CD4-positive, alpha-beta T cell treated with Interleukin-4 for 1 hour (primary cell): ENCODE data around the gene PSMG3.

Experiments
- DNase-seq, 2 donors: peaks; one replicate each; pipeline ENCODE4 v3.0.0-alpha.2; 2020 to 2022

Gene PSMG3, protein sequence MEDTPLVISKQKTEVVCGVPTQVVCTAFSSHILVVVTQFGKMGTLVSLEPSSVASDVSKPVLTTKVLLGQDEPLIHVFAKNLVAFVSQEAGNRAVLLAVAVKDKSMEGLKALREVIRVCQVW

DNA sequence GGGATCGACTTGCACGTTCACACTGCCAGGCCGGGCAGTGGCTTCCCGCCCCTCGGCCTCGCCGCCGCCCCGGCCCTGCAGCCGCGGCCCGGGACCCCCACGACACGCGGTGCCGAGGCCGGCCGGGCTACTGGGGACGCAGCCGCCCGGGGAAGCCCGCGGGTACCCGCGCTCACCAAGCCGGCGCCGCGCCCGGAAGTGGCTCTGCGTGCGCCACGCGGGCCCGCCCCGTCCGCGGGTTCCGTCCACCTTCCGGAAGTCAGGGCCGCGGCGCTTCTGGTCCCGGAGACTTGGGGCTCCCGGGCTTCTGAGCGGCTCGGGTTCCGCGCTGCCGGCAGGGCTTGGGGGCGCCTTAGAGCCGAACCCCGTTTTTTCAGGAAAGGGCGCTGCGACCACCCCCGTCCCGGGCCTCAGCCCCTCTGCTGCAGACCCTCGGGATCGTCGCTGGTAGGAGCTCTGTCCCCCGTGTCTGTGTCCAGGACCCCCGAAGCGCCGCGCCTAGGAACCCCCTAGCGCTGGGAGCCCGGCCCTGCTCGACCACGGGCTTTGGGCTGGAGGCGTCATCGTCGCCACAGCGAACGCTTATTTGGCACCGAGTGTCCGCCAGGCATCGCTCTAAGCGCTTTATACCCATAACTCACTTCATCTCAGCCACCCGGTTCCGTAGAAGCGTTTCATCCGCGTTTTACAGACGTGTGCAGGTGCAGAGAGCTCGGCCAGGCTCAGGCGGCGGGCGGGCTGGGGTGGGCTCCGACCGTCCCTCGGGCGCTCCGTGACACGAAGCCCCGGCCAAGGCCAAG is at the start of gene PSMG3:
Gene PSMG3 (minus strand): TSS at position 200 of the 800 bp plus-strand sequence. CDS start 693 bp downstream, outside the sequence.
- DNase-seq = peak; percentile 86 to 87

DNA sequence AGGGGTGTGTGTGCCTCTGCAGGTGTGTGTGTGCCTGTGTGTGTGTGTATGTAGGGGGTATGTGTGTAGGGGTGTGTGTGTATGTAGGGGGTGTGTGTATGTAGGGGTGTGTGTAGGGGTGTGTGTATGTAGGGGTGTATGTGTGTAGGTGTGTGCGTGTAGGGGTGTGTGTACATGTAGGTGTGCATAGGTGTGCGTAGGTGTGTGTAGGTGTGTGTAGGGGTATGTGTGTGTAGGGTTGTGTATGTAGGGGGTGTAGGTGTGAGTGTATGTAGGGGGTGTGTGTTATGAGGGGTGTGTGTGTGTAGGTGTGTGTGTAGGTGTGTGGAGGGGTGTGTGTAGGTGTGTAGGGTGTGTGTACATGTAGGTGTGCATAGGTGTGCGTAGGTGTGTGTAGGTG is 48.6 kb upstream of the PSMG3 start:
- no peak for DNase-seq

DNA sequence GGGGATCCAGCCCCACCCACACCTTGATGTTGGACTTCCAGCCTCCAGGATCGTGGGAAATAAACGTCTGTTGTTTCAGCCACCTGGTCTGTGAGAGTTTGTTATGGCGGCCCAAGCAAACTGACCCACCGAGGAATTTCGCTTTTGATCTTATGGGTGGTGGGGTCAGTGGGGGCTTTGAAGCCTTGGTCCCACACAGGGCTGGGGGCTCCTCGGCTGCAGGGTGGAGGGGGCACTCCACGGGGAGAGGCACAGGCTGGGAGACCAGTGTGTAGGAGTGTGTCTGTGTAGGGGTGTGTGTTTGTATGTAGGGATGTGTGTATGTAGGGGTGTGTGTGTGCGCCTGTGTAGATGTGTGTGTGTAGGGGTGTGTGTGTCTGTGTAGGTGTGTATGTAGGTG is 48.1 kb upstream of the PSMG3 start:
- no peak for DNase-seq

DNA sequence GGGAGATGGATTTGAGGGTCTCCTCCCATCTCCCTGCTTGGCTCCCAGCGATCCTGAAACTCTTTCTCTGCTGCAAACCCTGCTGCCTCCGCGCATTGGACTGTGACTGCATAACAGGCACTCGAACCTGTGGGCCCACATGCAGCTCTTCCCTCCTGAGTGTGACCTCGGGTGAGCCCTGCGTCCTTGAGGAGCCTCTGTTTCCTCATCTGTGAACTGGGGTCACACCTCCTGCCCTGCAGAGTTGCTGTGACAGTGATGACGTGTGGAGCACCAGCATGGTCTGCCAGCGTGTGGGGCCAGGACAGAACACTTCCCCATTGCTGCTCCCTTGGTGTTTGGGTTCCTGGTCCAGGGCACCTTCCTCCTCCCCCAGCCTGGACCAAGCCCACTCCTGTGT is 46.9 kb upstream of the PSMG3 start:
- no peak for DNase-seq

DNA sequence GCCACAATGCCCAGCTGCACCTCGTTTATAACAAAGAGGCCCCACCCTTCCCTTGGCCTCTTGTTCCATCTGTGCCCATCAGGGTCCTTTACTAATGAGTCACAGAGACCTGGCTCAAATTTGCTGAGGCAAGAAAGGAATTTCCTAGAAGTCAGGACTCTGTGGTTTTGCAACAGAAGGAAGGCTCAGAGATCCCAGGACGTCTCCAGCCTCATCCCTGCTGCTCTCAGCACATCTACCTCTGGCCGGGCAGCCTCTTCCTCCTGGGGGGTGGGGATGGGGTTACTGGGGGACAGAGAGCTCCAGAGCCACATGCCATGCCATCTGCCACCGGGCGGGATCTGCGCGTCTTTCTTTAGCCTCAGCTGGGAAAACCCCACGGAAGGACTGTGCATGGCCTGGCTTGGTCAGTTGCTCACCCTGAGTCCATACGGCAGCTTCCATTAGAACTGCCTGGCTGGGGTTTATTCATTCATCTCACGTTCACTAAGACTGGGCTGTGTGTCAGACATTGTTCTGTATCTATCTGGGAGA is 41.9 kb upstream of the PSMG3 start:
- no peak for DNase-seq

DNA sequence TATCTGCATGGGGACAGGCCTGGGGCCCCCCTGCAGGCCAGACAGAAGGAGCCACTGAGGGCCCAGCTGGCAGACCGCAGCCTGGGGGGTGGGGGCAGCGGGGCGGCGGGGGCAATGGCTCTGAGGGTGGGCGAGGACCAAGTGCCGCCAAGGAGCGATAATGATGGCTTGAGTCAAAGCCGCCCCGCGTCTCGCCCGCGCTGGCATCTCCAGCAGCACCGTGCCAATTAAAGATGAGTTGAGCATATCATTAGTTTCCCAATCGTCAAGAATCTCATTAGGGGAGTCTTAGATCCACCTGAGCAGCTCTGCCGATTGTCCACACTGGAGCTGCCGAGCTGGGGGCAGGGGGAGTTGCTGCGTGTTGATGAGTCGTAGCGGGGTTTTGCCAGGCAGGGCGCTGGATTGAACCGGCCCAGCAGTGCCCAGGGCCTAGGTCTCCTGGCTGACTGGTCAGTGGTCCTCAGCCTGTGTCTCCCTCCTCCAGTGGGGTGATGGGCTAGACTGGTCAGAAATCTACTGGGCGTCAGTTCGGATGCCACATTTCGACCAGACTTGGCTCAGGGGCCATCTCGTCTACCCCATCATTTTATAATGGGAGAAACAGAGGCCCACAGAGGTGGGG is 41.0 kb upstream of the PSMG3 start:
- DNase-seq = no peak

DNA sequence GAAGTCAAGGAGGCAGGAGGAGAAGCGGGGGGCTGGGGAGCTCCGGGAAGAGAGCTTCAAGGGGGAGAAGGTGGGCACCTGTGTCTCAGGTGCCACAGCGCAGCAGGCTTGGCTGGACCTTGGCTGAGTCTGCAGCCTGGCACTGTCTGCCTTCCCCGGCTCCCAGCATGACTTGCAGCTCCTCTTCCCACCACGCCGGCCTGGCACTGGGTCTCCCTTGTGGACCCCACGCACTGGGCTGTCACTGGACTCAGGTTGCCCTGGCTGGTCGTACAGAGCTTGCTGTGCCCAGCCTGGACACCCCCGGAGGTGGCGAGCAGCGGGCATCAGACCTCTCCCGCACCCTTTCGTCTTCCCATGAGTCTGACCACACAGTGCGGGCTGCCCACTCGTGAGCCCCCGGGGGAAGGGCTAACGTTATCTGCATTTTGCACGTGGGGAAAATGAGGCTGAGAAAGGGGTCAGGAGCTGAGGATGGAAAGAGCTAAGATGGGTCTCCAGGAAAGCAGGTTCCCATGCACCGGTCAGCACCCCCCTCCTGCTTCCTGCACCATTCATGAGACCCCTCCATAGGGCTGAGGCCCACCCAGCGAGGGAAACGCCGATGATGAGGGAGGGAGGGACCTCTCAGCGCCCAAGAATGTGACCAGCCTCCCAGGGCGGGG is 40.3 kb upstream of the PSMG3 start:
- DNase-seq = no peak

DNA sequence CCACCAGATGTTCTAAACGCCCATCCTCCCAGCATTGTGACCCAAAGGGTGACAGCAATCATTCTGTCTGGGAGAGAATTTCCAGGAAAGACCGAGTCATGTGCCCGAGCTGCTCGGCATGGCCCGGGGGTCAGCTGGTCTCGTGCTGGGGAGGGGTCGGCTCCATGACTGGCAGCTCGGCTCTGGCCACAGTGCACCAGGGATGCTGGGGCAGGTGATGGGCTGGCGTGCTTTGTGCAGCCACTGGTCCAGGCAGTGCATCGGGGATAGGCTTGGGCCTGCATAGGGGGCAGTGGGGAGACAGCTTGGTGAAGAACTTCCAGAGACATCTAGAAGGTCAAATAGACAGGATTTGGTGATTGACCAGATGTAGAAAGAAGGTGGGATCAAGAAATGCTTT is 39.2 kb upstream of the PSMG3 start:
- DNase-seq = no peak

DNA sequence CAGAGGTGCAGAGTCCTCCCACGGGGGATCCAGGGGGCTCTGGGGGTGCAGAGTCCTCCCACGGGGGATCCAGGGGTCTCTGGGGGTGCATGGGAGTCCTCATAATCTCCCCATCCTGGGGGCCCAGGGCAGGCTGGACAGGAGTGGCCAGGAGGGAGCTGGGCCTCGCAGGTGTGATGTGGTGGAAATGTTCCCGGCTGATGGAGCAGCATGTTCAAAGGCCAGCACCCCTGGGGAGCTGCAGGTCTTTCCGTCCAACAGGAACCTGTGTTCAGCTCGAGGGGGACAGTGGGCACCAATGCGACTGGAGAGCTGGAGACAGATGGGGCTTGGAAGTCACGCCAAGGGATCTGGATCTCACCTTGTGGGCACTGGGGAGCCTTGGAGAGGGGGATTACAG is 38.5 kb upstream of the PSMG3 start:
- DNase-seq = no peak

DNA sequence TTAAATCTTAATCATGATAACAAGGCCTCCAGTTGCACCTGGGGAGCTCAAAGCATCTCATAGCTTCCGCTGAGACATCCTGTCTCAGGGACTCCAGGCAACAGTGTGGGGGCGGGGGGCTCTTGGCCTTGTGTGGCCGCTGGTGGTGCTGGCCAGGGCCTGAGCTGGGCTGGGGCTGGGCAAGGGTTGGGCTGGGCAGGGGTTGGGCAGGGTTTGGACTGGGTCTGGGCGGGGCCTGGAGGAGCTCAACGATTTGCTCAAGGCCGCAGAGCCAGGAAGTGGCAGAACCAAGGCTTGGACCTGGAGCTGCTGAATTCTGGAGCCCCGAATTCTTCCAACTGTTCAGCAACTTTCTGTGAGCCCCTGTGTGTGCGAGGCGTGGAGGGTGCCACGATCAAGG is 37.9 kb upstream of the PSMG3 start:
- no peak for DNase-seq

DNA sequence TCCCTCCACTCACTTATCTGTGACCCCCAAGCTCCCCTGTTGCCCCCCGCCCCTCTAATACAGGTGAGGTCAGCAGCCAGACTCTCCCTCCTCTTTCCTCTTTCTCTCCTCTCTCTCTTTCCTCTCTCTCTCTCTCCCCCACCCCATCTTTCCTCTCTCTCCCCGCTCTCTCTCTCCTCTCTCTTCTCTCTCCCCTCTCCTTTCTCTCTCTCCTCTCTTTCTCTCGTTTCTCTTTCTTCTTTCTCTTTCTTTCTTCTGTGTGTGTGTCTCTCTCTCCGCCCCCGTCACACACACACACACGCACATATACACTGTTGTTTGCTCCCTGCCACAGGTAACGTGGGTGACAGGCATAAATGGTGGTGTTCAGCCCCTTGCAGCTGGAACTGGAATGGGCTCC is 37.2 kb upstream of the PSMG3 start:
- no peak for DNase-seq

DNA sequence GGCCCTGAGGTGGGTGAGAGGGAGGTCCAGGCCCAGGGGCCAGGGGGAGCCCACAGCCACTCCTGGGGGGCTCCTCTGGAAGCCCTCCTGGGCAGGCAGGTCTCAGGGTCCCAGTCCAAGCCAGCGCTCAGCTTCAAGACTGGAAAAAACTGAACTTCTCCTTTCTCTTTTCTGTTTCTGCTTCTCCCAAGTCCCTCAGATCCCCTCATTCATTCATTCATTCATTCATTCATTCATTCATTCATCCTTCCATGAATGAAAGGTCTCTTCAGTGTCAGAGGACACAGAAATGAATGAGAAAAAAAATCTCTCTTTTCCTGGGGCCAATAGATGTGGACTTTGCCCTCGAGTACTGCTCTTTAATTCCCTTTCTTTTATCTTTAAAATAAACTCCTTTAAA is 34.6 kb upstream of the PSMG3 start:
- DNase-seq = no peak

DNA sequence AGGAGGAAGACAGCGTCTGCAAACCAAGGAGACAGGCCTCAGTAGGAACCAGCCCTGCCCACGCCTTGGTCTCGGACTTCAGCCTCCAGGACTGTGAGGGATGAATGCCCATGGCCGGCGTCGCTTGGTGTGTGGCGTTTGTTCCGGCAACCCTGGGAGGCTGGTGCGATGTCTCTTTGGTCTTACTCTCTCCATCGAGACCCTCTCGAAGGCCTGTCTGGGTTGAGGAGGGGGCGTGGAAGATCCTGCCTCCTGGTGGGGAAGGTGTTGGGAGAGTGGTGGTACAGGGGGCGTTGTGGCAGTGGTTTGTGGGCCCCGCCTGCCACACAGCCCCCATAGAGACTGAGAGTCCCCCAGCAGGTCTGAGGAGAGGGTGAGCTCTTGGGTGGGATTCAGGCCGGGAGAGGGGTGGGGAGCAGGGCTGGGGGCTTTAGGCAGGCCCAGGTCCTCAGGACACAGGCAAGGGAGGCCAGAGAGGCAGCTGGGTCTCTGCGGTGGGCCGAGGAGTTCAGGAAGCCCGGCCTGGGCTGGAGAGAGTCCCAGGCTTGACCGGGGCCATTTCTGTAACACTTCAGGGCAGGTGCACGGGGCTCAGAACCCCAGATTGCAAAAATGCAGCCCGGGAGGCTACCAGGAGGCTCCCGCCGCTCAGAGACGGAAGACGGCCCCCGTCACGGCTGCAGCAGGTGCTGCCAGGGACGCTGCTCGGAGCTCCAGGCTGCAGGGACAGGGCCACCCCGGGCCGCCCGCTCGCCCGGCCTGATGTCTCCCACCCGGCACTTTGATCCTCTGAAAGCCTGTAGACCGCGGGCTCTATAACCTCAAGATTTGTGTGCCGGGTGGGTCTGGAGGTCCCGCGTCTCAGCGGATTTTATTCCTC is 33.8 kb upstream of the PSMG3 start:
- no peak for DNase-seq

DNA sequence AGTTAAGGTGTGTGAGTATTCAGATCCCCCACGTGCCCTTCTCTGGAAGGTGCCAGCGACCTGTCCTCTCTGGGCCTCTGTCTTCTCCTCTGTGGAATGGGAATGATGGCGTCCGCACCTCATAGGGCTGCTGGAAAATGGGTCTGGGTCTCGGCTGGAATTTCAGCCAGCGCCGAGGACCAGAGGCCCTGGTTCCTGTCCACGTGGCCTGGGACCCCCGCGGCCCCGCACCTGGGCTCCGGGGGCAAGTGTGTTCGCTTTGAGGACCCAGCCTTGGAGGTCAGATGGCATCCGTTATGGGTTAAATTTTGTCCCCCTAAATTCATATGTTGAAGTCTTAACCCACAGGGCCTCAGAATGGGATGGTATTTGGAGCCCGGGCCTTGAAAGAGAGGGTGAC is 32.6 kb upstream of the PSMG3 start:
- no peak for DNase-seq

DNA sequence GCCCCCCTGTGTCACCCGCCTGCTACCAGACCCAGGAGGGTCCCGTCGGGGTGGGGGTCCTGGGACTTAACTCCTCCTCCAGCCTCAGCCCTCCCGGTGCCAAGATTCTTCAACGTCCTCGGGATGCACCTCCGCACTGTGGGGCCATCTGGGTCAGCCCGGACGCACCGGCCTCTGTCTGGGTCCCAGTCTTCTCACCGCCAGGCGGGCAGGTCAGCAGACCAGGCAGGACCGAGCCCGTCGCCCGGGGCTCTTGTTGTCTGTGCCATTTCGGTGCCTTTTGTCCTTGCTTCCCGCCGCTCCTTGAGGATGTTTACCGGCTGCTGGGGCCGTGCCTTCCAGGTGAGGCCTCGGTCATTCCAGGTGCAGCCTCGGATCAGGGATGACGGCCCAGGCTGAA is 32.1 kb upstream of the PSMG3 start:
- DNase-seq = no peak

DNA sequence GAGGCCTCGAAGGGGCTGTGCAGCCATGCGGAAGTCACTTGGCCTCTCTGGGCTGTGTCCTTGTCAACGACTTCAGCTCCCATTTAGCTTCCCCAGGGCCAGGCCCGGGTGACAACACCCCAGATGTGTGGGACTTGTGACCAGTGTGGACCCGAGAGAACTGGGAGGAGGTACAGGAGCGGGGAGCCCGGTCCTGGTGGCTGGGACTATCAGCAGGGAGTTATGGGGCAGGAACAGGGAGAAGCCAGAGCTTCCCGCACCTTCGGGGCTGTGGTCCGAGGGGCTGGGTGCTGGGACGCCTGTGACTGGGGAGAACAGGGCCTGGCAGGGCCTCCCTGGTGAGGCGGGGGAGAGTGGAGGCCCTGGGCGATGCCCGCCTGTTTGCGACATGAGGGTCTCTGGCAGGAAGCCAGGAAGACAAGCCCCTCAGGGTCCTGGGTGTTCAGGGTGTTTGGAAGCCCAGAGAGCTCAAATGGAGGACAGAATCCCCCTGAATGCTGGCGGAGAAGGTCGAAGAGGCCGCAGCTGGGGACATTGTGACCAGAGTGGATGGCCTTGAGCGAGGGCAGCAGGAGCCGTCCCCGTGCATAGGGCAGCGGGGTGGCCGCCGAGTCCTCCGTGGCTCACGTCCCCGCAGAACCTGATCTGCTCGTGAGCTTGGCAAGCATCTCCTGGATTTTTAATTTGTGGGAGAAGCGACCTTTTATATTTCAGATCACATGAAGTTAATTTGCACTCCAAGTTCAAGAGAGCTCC is 30.0 kb upstream of the PSMG3 start:
- DNase-seq = no peak

DNA sequence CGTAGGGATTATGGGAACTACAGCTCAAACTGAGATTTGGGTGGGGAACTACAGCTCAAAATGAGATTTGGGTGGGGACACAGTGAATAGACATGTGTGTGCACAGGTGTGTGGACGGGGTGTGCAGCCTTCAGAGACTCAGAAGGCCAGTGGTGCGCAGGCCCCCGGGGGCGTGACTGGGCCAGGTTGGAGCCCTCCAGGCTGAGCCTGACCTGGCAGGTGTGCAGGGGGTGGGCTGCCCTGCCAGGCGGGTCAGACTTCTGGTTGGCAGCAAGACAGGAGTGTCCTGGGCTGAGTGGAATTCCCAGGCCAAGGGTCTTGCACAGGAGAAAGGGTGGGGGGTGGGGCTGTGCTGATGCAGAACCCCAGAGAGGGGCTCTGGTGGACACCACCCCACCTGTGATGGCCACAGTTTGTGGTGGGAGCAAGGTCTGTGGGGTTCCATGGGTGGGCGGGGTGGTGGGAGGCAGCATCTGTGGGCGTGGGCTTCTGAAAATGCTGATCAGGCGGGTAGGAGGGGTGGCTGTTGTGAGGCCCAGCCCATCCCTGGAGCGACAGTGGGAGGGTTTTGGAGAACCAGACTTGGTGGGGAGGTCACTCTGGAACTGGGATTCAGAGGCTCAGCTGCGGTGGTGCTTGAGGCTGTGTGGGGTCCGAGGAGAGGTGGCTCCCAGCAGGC is 29.3 kb upstream of the PSMG3 start:
- no peak for DNase-seq

DNA sequence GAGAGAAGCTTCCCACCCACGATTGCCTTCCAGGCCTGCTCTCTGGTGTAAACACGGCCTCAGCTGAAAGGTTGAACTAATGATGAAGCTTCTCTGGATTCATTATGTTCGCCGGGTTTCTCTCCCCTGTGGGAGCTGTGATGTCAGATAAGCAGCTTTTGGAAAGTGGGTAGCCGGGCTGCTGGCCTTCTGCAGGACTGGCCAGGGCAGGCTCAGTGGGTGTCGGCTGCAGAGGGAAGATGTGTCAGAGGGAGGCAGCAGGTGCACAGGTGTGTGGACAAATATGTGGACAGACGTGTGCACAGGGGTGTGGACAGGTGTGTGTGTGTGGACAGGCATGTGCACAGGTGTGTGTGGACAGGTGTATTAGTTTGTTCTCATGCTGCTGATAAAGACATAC is 28.5 kb upstream of the PSMG3 start:
- DNase-seq = no peak

DNA sequence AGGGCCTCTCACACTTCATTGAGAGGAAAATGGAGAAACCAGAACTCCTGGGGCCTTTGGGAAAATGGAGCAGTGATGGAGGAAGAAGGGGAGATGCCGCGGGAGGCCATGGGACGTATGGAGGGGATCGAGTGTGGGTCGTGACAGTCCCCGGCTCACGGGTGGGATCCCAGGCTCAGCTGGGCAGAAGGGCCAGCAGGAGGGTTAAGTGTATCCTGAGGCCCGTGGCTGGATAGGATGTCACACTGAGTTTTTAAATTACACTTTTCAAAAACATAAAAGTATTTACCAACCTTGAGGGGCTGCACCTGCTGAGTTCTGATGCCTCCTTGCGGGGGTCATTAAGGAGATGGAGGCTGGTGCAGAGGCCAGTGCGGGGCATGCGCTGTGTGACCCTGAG is 28.0 kb upstream of the PSMG3 start:
- DNase-seq = no peak

DNA sequence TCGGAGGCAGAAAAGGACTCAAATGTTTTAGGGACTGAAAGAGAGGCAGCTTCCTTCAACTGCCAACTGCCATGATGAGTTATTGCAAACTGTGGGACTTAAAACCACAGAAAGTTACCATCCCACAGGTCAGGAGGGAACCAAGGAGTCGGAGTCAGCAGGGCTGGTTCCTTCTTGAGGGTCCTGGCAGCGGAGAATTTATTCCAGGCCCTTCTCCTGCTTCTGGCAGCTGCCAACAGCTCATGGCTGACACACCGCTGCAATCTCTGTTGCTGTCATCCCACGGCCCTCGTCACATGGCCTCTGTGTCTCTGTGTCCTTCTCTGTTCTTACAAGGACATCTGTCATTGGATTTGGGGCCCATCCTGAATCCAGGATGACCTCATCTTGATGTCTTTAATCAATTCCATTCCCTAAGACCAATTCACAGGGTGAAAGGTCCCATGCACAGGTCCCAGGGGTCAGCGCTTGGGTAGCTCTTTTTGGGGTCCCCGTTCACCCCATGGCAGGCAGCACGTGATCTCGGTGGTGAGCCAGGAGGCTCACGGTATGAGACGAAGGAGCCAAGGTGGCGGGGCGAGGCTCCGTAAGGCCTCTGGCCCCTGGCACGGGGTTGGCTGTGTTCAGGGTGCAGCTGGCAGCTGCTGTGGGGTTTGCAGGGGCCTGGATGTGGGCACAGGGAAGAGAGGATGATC is 27.4 kb upstream of the PSMG3 start:
- no peak for DNase-seq
